H9 (cell line): Measurements from ENCODE around the gene ITSN1. TPM values are rescaled to one million over a fixed set of nuclear protein-coding genes. Genes with fewer than 3 reads are reported as not detected.

Experiments used
- DNase-seq: peaks from one replicate; pipeline ENCODE4 v3.0.0-alpha.2; 2017
- H2AFZ ChIP-seq: one replicate; pipeline ENCODE4 v1.6.1; 2013; ENCODE audit warnings: mild to moderate bottlenecking, low read length, control low read depth, moderate library complexity
- H2AK5ac ChIP-seq: 2 replicates; pipeline ENCODE4 v1.6.1; 2013; ENCODE audit warnings: low read length, control low read depth, mixed read lengths; ENCODE audit not compliant: insufficient read length
- H2BK120ac ChIP-seq: one replicate; pipeline ENCODE4 v1.6.1; 2013; ENCODE audit warnings: low read depth, mild to moderate bottlenecking, low read length, control low read depth, inconsistent platforms; ENCODE audit not compliant: poor library complexity, severe bottlenecking
- H2BK12ac ChIP-seq: 2 replicates; pipeline ENCODE4 v1.6.1; 2013; ENCODE audit warnings: low read length, control low read depth, mixed read lengths, low read depth; ENCODE audit not compliant: insufficient read length
- H2BK15ac ChIP-seq: 2 replicates; pipeline ENCODE4 v1.6.1; 2013; ENCODE audit warnings: low read depth, low read length, control low read depth
- H2BK20ac ChIP-seq: one replicate; pipeline ENCODE4 v1.6.1; 2013; ENCODE audit warnings: low read depth, mild to moderate bottlenecking, low read length, control low read depth, inconsistent platforms; ENCODE audit not compliant: poor library complexity, severe bottlenecking
- H2BK5ac ChIP-seq: 2 replicates; pipeline ENCODE4 v1.6.1; 2013; ENCODE audit warnings: low read length, control low read depth, mixed read lengths; ENCODE audit not compliant: insufficient read length
- H3K14ac ChIP-seq: 2 replicates; pipeline ENCODE4 v1.6.1; 2013; ENCODE audit warnings: low read length, control low read depth; ENCODE audit not compliant: insufficient read depth
- H3K18ac ChIP-seq: 2 replicates; pipeline ENCODE4 v1.6.1; 2013; ENCODE audit warnings: low read depth, mild to moderate bottlenecking, mixed read lengths, low read length, control low read depth; ENCODE audit not compliant: insufficient read length
- H3K23ac ChIP-seq: 2 replicates; pipeline ENCODE4 v1.6.1; 2013; ENCODE audit warnings: low read length, control low read depth, mixed read lengths, low read depth; ENCODE audit not compliant: insufficient read length
- H3K23me2 ChIP-seq: 2 replicates; pipeline ENCODE4 v1.6.1; 2013; ENCODE audit warnings: low read depth, mild to moderate bottlenecking, mixed read lengths, low read length, control low read depth; ENCODE audit not compliant: insufficient read length, poor library complexity, severe bottlenecking
- H3K27ac ChIP-seq: 2 replicates; pipeline ENCODE4 v1.5.1; 2013; ENCODE audit warnings: low read length, control low read depth, mixed read lengths, low read depth; ENCODE audit not compliant: insufficient read length
- H3K27me3 ChIP-seq: 2 replicates; pipeline ENCODE4 v1.6.1; 2013; ENCODE audit warnings: low read length, control low read depth, inconsistent platforms; ENCODE audit not compliant: insufficient read depth
- H3K4ac ChIP-seq: 2 replicates; pipeline ENCODE4 v1.6.1; 2013; ENCODE audit warnings: low read depth, mild to moderate bottlenecking, control low read depth, inconsistent platforms, low read length, moderate library complexity
- H3K4me1 ChIP-seq: 2 replicates; pipeline ENCODE4 v1.6.1; 2013; ENCODE audit warnings: low read length, control low read depth, inconsistent platforms; ENCODE audit not compliant: insufficient read depth
- H3K4me2 ChIP-seq: 2 replicates; pipeline ENCODE4 v1.6.1; 2013; ENCODE audit warnings: low read length, control low read depth, mixed read lengths; ENCODE audit not compliant: insufficient read length, insufficient read depth
- H3K56ac ChIP-seq: 2 replicates; pipeline ENCODE4 v1.6.1; 2013; ENCODE audit warnings: low read depth, mild to moderate bottlenecking, mixed read lengths, low read length, control low read depth; ENCODE audit not compliant: insufficient read length
- H3K79me1 ChIP-seq: 2 replicates; pipeline ENCODE4 v1.6.1; 2013; ENCODE audit warnings: low read depth, mild to moderate bottlenecking, moderate library complexity, low read length, control low read depth, inconsistent platforms; ENCODE audit not compliant: insufficient read depth, poor library complexity, severe bottlenecking
- H3K79me2 ChIP-seq: 2 replicates; pipeline ENCODE4 v1.6.1; 2013; ENCODE audit warnings: low read length, control low read depth, inconsistent platforms; ENCODE audit not compliant: insufficient read depth
- H3K9ac ChIP-seq: 2 replicates; pipeline ENCODE4 v1.6.1; 2013; ENCODE audit warnings: low read length, control low read depth, mixed read lengths; ENCODE audit not compliant: insufficient read length; ENCODE audit errors: extremely low read depth
- H3K9me3 ChIP-seq: one replicate; pipeline ENCODE4 v1.6.1; 2013; ENCODE audit warnings: low read depth, low read length, inconsistent platforms; ENCODE audit not compliant: control insufficient read depth
- H3T11ph ChIP-seq: one replicate; pipeline ENCODE4 v1.6.1; 2013; ENCODE audit warnings: mild to moderate bottlenecking, low read length, control low read depth, inconsistent platforms
- H4K20me1 ChIP-seq: one replicate; pipeline ENCODE4 v1.6.1; 2013; ENCODE audit not compliant: control insufficient read depth, insufficient read length, insufficient read depth
- H4K5ac ChIP-seq: 2 replicates; pipeline ENCODE4 v1.6.1; 2013; ENCODE audit warnings: low read depth, mild to moderate bottlenecking, mixed read lengths, low read length, control low read depth; ENCODE audit not compliant: insufficient read length
- H4K8ac ChIP-seq: replicated peaks from 2 replicates; pipeline ENCODE4 v1.6.1; 2013; ENCODE audit warnings: low read length, control low read depth, mixed read lengths, low read depth; ENCODE audit not compliant: insufficient read length
- H4K91ac ChIP-seq: 2 replicates; pipeline ENCODE4 v1.6.1; 2013; ENCODE audit warnings: low read depth, mild to moderate bottlenecking, moderate library complexity, mixed read lengths, low read length, control low read depth; ENCODE audit not compliant: insufficient read length
- H3K27ac Mint-ChIP-seq, 3 experiments: 2 replicates in 2 of 3; 3 replicates in 1 of 3; pipeline ENCODE4 v1.8.0; 2020 to 2021; ENCODE audit warnings: mixed read lengths in 3 of 3, mild to moderate bottlenecking in 1 of 3, moderate library complexity in 1 of 3
- H3K27me3 Mint-ChIP-seq: 2 replicates; pipeline ENCODE4 v1.8.0; 2021; ENCODE audit warnings: low read depth, mild to moderate bottlenecking, moderate library complexity, mixed read lengths
- H3K36me3 Mint-ChIP-seq, 3 experiments: 2 replicates in 2 of 3; 3 replicates in 1 of 3; pipeline ENCODE4 v1.8.0; 2020 to 2021; ENCODE audit warnings: low read depth in 3 of 3, mixed read lengths in 3 of 3; ENCODE audit not compliant: insufficient read depth in 1 of 3
- H3K4me1 Mint-ChIP-seq, 2 experiments: 2 replicates each; pipeline ENCODE4 v1.8.0; 2020; ENCODE audit warnings: mixed read lengths in 2 of 2
- H3K4me3 Mint-ChIP-seq, 2 experiments: 2 replicates in 1 of 2; 3 replicates in 1 of 2; pipeline ENCODE4 v1.8.0; 2020 to 2021; ENCODE audit warnings: mild to moderate bottlenecking in 2 of 2, mixed read lengths in 2 of 2, moderate library complexity in 1 of 2
- H3K9me3 Mint-ChIP-seq, 2 experiments: 2 replicates in 1 of 2; 3 replicates in 1 of 2; pipeline ENCODE4 v1.8.0; 2020; ENCODE audit warnings: mild to moderate bottlenecking in 2 of 2, mixed read lengths in 2 of 2, moderate library complexity in 1 of 2
- CTCF ChIP-seq: fragments of 200-600 bp; sonication (generic); conservative IDR thresholded peaks from 3 replicates; pipeline ENCODE4 v1.8.0; 2021; ENCODE audit warnings: antibody characterized with exemption, mild to moderate bottlenecking
- WGBS: extraction: QIAGEN DNeasy Blood & Tissue Kit; methylation state at CpG from one replicate; pipeline ENCODE4 v1.1.7; 2013; ENCODE audit warnings: missing lambda C conversion rate, low lambda C conversion rate, mixed read lengths; ENCODE audit not compliant: insufficient read length; ENCODE audit errors: extremely low coverage; 5-methylcytosine and 5-hydroxymethylcytosine counted together
- total RNA-seq: library from RNA; stranded (reverse); gene quantifications from 2 replicates; pipeline ENCODE4 v1.2.1, GENCODE V29; 2021

Gene ITSN1
- total RNA-seq, 1 experiment from 2014 or later, result 94.2 TPM

- no peak overlapping the region for H3K23ac ChIP-seq
- no peak overlapping the region for H3K14ac ChIP-seq
- Mint-ChIP-seq H3K27me3 (no peaks in the 10 kb centered on the region), H3K36me3 (peaks cover 1 to 19% (median 11%) of the 10 kb centered on the region in 3 experiments; a peak in 5 of 7 replicates), H3K4me3 (no peak overlapping the region; a peak in 1 of 5 replicates), H3K9me3 (no peaks in the 10 kb centered on the region), H3K27ac (peak overlapping the region in 2 of 3 experiments; percentile 41 to 51; a peak in 2 of 7 replicates), H3K4me1 (peaks cover 61 to 66% of the 10 kb centered on the region in 2 experiments)
- H3K79me1 ChIP-seq, result peaks cover 5% of the 10 kb centered on the region
- H3K56ac ChIP-seq, result no peak overlapping the region
- no peak overlapping the region for H2BK12ac ChIP-seq
- DNase-seq, result no peak
- H3K18ac ChIP-seq, result no peak overlapping the region
- no peaks in the 10 kb centered on the region for H3K27me3 ChIP-seq
- no peaks in the 10 kb centered on the region for H3K23me2 ChIP-seq
- H2BK20ac ChIP-seq, result no peak overlapping the region
- no peak overlapping the region for H2AK5ac ChIP-seq
- no peak for TF ChIP-seq CTCF
- H3K9ac ChIP-seq, result no peak overlapping the region
- H2BK15ac ChIP-seq, result no peak overlapping the region
- no peak overlapping the region for H4K91ac ChIP-seq
- no peak overlapping the region for H2BK120ac ChIP-seq
- no peak overlapping the region for H3K27ac ChIP-seq
- H3K4me2 ChIP-seq, result no peak overlapping the region
- WGBS, result no CpG with 5 or more reads among the region's 7 CpGs
- H3K4ac ChIP-seq, result no peak overlapping the region
- peaks cover 17% of the 10 kb centered on the region for H3K4me1 ChIP-seq
- no peak overlapping the region for H2AFZ ChIP-seq
- H4K20me1 ChIP-seq, result no peaks in the 10 kb centered on the region
- H2BK5ac ChIP-seq, result no peak overlapping the region
- no peaks in the 10 kb centered on the region for H3K9me3 ChIP-seq
- H4K8ac ChIP-seq, result no peak overlapping the region
- H3K79me2 ChIP-seq, result peaks cover 60% of the 10 kb centered on the region
- no peak overlapping the region for H4K5ac ChIP-seq
- no peak overlapping the region for H3T11ph ChIP-seq
Observed at GRCh38 chr21:33650230-33650629, 7.9 kb downstream of the ITSN1 start.
